Measurements from ENCODE around the gene MINPP1. TPM values are rescaled to one million over a fixed set of nuclear protein-coding genes. Genes with fewer than 3 reads are reported as not detected.

The MINPP1 gene
- total and polyA plus RNA-seq, 2 of the 13 experiments (the other 11 are each of a cell fraction or from before 2014, with no cell fraction given): 19.2 to 53.7 TPM

DNA sequence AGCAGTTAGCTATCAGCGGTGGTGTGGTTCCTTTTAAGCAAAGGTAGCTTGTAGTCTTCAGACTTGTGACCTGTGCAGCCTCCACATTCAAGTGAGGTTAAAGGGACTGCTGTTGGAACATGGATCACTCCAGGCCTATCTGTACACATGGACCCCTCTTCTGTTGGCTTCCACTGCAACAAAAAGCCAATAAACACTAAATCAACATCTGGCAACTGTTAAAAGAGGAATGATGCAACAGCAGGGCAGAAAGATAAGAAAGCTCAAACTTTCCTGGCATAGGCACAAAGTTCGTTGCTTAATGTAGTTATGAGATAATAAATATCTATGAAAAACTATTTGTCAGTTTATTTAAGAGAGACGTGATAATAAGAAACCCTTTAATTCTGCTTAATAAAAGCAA lies 4.0 kb upstream of the MINPP1 start (continued):
- TF ChIP-seq, protein P1, sequence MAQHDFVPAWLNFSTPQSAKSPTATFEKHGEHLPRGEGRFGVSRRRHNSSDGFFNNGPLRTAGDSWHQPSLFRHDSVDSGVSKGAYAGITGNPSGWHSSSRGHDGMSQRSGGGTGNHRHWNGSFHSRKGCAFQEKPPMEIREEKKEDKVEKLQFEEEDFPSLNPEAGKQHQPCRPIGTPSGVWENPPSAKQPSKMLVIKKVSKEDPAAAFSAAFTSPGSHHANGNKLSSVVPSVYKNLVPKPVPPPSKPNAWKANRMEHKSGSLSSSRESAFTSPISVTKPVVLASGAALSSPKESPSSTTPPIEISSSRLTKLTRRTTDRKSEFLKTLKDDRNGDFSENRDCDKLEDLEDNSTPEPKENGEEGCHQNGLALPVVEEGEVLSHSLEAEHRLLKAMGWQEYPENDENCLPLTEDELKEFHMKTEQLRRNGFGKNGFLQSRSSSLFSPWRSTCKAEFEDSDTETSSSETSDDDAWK (CRISPR knock-in tag; IDR thresholded peaks at IDR 0.05): no peak
- TF ChIP-seq SAP130 (CRISPR knock-in tag; IDR thresholded peaks at IDR 0.05; ENCODE audit: low read depth) (peak; percentile 91), RORA (CRISPR knock-in tag; IDR thresholded peaks at IDR 0.05) (no peak; the same call in 1 of the 2 replicates), KAT7 (CRISPR knock-in tag; IDR thresholded peaks at IDR 0.05; ENCODE audit: borderline replicate concordance) (peak; percentile 55; the same call in 1 of the 2 replicates), HDAC2 (CRISPR knock-in tag; IDR thresholded peaks at IDR 0.05) (peak; percentile 97), ZBTB42 (CRISPR knock-in tag; IDR thresholded peaks at IDR 0.05) (peak; percentile 96), TMF1 (CRISPR knock-in tag; IDR thresholded peaks at IDR 0.05; ENCODE audit: low read depth) (0 out of 2 replicates have a peak, but pooled peaks have one; percentile 53), NFE2L2 (IDR thresholded peaks at IDR 0.05; ENCODE audit: low read length) (no peak), POLR2AphosphoS2 (IDR thresholded peaks at IDR 0.05; ENCODE audit: low read depth, low read length) (no peak), RFXANK (CRISPR knock-in tag; IDR thresholded peaks at IDR 0.05) (peak; percentile 97), SRSF9 (IDR thresholded peaks at IDR 0.05; ENCODE audit: borderline replicate concordance, insufficient read depth, low read depth, low read length, poor library complexity, severe bottlenecking) (no peak), ZNF337 (CRISPR knock-in tag; IDR thresholded peaks at IDR 0.05; ENCODE audit: borderline replicate concordance, low read depth) (0 out of 2 replicates have a peak, but pooled peaks have one; percentile 34), CENPT (CRISPR knock-in tag; IDR thresholded peaks at IDR 0.05; ENCODE audit: low read depth) (no peak), ISL2 (CRISPR knock-in tag; IDR thresholded peaks at IDR 0.05) (peak; percentile 99), ZNF142 (CRISPR knock-in tag; IDR thresholded peaks at IDR 0.05) (peak; percentile 83), ZNF207 (IDR thresholded peaks at IDR 0.05; ENCODE audit: borderline replicate concordance) (no peak), JDP2 (CRISPR knock-in tag; IDR thresholded peaks at IDR 0.05; ENCODE audit: borderline replicate concordance) (no peak), ZNF557 (CRISPR knock-in tag; IDR thresholded peaks at IDR 0.05) (0 out of 2 replicates have a peak, but pooled peaks have one; percentile 58)
- TF ChIP-seq, protein P2, sequence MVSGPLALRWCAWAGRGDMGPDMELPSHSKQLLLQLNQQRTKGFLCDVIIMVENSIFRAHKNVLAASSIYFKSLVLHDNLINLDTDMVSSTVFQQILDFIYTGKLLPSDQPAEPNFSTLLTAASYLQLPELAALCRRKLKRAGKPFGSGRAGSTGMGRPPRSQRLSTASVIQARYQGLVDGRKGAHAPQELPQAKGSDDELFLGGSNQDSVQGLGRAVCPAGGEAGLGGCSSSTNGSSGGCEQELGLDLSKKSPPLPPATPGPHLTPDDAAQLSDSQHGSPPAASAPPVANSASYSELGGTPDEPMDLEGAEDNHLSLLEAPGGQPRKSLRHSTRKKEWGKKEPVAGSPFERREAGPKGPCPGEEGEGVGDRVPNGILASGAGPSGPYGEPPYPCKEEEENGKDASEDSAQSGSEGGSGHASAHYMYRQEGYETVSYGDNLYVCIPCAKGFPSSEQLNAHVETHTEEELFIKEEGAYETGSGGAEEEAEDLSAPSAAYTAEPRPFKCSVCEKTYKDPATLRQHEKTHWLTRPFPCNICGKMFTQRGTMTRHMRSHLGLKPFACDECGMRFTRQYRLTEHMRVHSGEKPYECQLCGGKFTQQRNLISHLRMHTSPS (CRISPR knock-in tag; IDR thresholded peaks at IDR 0.05; ENCODE audit: low read depth): peak; percentile 51; the same call in 1 of the 2 replicates
- TF ChIP-seq, protein P3, sequence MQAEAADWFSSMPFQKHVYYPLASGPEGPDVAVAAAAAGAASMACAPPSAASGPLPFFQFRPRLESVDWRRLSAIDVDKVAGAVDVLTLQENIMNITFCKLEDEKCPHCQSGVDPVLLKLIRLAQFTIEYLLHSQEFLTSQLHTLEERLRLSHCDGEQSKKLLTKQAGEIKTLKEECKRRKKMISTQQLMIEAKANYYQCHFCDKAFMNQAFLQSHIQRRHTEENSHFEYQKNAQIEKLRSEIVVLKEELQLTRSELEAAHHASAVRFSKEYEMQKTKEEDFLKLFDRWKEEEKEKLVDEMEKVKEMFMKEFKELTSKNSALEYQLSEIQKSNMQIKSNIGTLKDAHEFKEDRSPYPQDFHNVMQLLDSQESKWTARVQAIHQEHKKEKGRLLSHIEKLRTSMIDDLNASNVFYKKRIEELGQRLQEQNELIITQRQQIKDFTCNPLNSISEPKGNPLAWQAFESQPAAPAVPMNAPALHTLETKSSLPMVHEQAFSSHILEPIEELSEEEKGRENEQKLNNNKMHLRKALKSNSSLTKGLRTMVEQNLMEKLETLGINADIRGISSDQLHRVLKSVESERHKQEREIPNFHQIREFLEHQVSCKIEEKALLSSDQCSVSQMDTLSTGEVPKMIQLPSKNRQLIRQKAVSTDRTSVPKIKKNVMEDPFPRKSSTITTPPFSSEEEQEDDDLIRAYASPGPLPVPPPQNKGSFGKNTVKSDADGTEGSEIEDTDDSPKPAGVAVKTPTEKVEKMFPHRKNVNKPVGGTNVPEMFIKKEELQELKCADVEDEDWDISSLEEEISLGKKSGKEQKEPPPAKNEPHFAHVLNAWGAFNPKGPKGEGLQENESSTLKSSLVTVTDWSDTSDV (CRISPR knock-in tag; IDR thresholded peaks at IDR 0.05): no peak

All from HepG2 (cell line).